Skeletal muscle satellite cell (primary cell): ENCODE measurements around the gene DNAJA3.
"Not testable (repeated sequence)": the region's sequence is repeated elsewhere in the genome, so short reads cannot be mapped to it uniquely, and the experiment has no call there.

Experiments used
- H3K27me3 ChIP-seq: 2 replicates; pipeline ENCODE4 v1.7.0; 2013; ENCODE audit warnings: low read length; ENCODE audit not compliant: control insufficient read depth, insufficient read depth
- H3K36me3 ChIP-seq: 2 replicates; pipeline ENCODE4 v1.7.0; 2013; ENCODE audit warnings: mild to moderate bottlenecking, control low read depth, low read length; ENCODE audit not compliant: insufficient read depth
- H3K4me1 ChIP-seq: 2 replicates; pipeline ENCODE4 v1.7.0; 2013; ENCODE audit warnings: low read length; ENCODE audit not compliant: control insufficient read depth, insufficient read depth
- H3K4me2 ChIP-seq: 2 replicates; pipeline ENCODE4 v1.7.0; 2013; ENCODE audit warnings: mild to moderate bottlenecking, low read length
- H3K4me3 ChIP-seq: 2 replicates; pipeline ENCODE4 v1.7.0; 2013; ENCODE audit warnings: low read length
- H3K9ac ChIP-seq: 2 replicates; pipeline ENCODE4 v1.7.0; 2013; ENCODE audit warnings: mild to moderate bottlenecking, low read depth, low read length, moderate library complexity
- H3K9me3 ChIP-seq: replicated peaks from 2 replicates; pipeline ENCODE4 v1.7.0; 2013; ENCODE audit warnings: mild to moderate bottlenecking, control low read depth, low read length

The DNAJA3 gene

GRCh38 chr16:4390266-4391260 lies 35.1 kb upstream of the DNAJA3 start:
- no peaks in the 10 kb centered on the region for H3K9me3 ChIP-seq
- H3K4me3 ChIP-seq: no peak overlapping the region
- no peak overlapping the region for H3K4me2 ChIP-seq
- H3K36me3 ChIP-seq: peaks cover 8% of the 10 kb centered on the region
- no peak overlapping the region for H3K9ac ChIP-seq
- H3K4me1 ChIP-seq: peaks cover 37% of the 10 kb centered on the region
- H3K27me3 ChIP-seq: no peaks in the 10 kb centered on the region

DNA sequence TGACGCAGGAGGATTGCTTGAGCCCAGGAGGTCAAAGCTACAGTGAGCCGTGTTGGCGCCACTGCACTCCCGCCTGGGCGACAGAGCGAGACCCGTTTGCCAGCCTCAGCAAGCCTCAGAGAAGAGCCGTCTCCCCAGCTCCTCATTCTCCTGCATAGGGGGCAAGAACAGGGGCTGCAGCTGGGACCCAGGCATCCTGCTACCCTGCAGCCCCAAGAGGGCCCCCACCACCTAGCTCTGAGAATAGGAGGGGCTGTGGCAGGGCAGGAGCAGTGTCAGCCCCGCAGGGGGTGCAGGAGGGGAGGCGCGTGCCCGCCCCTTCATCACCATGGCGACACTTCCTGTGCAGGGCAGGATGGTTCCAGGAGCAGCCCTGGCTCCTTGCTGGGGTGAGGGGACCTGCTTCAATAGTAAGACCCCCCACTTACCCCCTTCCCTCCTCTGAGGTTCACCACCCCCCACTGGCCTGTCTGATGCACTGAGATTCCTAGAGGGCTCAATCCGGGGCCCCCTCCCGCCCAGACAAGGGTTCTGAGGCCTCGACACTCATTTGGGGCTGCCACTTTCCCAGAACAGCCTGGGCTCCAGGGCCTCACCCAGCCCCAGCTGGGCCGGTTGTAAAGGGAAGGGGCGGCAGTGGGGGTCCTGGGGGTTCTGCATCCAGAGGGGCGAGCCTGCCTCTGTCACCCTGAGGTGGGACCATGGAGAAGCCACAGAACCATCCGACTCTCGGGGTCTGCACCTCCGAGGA lies 33.9 kb upstream of the DNAJA3 start:
- Histone ChIP-seq H3K9ac (no peak overlapping the region), H3K9me3 (no peaks in the 10 kb centered on the region), H3K27me3 (no peaks in the 10 kb centered on the region), H3K4me3 (no peak overlapping the region), H3K36me3 (peaks cover 8% of the 10 kb centered on the region), H3K4me2 (no peak overlapping the region), H3K4me1 (peaks cover 25% of the 10 kb centered on the region)

GRCh38 chr16:4392382-4393239 lies 33.1 kb upstream of the DNAJA3 start:
- H3K27me3 ChIP-seq: no peaks in the 10 kb centered on the region
- H3K9me3 ChIP-seq: no peaks in the 10 kb centered on the region
- no peak overlapping the region for H3K9ac ChIP-seq
- H3K4me2 ChIP-seq: no peak overlapping the region
- no peak overlapping the region for H3K4me3 ChIP-seq
- peaks cover 11% of the 10 kb centered on the region for H3K36me3 ChIP-seq
- peaks cover 17% of the 10 kb centered on the region for H3K4me1 ChIP-seq

DNA sequence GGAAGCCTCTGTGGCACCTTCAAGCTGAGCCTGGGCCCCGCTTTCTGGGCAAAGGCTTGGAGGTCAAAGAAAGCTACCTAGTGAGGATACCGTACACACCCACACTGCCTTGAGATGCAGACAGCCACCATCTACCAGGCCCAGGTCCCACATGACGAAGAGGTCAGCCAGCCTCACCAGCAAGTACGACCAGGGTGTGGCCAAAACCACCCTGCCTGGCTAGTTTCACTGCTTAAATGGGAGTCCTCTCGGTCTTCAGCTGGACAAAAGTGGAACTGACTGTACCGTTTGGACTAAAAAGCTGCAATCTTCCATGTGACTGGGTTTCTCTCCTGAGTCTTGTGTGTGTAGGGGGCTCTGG lies 32.4 kb upstream of the DNAJA3 start:
- Histone ChIP-seq H3K9ac (no peak overlapping the region), H3K36me3 (peaks cover 11% of the 10 kb centered on the region), H3K4me1 (peaks cover 15% of the 10 kb centered on the region), H3K9me3 (no peaks in the 10 kb centered on the region), H3K4me3 (no peak overlapping the region), H3K4me2 (no peak overlapping the region), H3K27me3 (no peaks in the 10 kb centered on the region)

DNA sequence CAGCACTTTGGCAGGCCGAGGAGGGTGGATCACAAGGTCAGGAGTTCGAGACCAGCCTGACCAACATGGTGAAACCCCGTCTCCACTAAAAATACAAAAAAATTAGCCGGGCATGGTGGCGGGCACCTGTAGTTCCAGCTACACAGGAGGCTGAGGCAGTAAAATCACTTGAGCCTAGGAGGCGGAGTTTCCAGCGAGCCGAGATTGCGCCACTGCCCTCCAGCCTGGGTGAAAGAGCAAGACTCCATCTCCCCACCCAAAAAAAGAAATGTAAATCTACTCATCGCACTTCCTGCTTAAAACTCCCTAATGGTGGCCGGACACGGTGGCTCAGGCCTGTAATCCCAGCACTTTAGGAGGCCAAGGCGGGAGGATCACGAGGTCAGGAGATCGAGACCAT lies 31.8 kb upstream of the DNAJA3 start:
- H3K36me3 ChIP-seq: peaks cover 11% of the 10 kb centered on the region
- H3K9ac ChIP-seq, H3K4me2 ChIP-seq, H3K9me3 ChIP-seq, H3K4me3 ChIP-seq, H3K27me3 ChIP-seq: not testable (repeated sequence)
- H3K4me1 ChIP-seq: peaks cover 12% of the 10 kb centered on the region

- no peaks in the 10 kb centered on the region for H3K9me3 ChIP-seq
- H3K9ac ChIP-seq: no peak overlapping the region
- no peak overlapping the region for H3K4me3 ChIP-seq
- peaks cover 12% of the 10 kb centered on the region for H3K4me1 ChIP-seq
- no peak overlapping the region for H3K4me2 ChIP-seq
- no peaks in the 10 kb centered on the region for H3K27me3 ChIP-seq
- H3K36me3 ChIP-seq: peaks cover 14% of the 10 kb centered on the region
These were observed 30.5 kb upstream of the DNAJA3 start for GRCh38 chr16:4395055-4395726.

DNA sequence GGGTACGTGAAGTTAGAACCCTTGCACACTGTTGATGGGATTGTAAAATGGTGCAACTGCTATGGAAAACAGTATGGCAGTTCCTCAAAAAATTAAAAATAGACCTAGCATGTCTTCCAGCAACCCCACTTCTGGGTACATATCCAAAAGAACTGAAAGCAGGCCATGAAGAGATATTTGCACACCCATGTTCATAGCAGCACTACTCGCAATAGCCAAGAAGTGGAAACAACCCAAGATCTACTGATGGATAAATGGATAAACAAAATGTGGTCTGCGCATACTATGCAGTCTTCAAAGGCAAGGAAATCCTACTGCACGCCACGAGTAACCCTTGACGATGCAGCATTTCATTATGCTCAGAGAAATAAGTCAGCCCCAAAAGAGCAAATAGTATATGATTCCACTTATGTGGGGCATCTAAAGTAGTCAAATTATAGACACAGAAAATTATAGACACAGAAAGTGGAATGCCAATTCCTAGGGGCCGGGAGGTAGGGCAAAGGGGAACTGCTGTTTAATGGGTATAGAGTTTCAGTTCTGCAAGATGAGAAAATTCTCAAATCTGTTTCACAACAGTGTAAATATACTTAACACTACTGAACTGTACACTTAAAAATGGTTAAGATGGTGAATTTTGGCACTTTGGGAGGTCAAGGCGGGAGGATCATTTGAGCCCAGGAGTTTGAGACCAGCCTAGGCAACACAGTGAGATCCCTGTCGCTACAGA lies 26.5 kb upstream of the DNAJA3 start:
- no peak overlapping the region for H3K4me2 ChIP-seq
- H3K36me3 ChIP-seq: peaks cover 18% of the 10 kb centered on the region

DNA sequence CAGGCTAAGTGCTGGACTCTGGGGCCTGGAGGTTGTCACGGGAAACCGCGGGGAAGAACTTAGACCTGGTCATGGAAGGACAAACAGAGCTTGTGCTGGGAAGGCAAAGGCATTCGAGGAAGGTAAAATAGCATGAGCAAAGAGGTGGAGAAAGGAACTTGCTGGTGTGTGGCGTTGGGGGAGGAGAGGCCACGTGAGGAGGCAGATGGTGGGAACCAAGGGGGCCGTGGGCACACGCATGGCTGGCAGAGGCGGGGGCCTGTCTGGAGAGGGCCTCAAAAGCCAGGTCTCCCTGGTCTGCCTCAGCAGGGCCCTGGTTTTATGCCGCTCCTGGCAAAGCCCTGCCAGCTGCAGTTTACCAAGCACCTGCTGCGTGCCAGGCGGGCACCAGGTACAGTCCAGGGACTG lies 24.6 kb upstream of the DNAJA3 start:
- H3K9ac ChIP-seq: no peak overlapping the region
- H3K4me2 ChIP-seq: no peak overlapping the region
- peaks cover 25% of the 10 kb centered on the region for H3K36me3 ChIP-seq
- no peaks in the 10 kb centered on the region for H3K27me3 ChIP-seq
- no peaks in the 10 kb centered on the region for H3K9me3 ChIP-seq
- H3K4me3 ChIP-seq: no peak overlapping the region
- peaks cover 4% of the 10 kb centered on the region for H3K4me1 ChIP-seq

More for the DNA sequence above, 26.5 kb upstream of the DNAJA3 start:
- no peaks in the 10 kb centered on the region for H3K27me3 ChIP-seq
- peaks cover 4% of the 10 kb centered on the region for H3K4me1 ChIP-seq
- H3K9me3 ChIP-seq: no peaks in the 10 kb centered on the region
- no peak overlapping the region for H3K9ac ChIP-seq
- no peak overlapping the region for H3K4me3 ChIP-seq

GRCh38 chr16:4401510-4401909 lies 24.2 kb upstream of the DNAJA3 start:
- no peak overlapping the region for H3K4me3 ChIP-seq
- peaks cover 4% of the 10 kb centered on the region for H3K4me1 ChIP-seq
- H3K27me3 ChIP-seq: no peaks in the 10 kb centered on the region
- H3K36me3 ChIP-seq: peaks cover 25% of the 10 kb centered on the region
- H3K9ac ChIP-seq: no peak overlapping the region
- no peaks in the 10 kb centered on the region for H3K9me3 ChIP-seq
- H3K4me2 ChIP-seq: no peak overlapping the region

GRCh38 chr16:4402439-4403132 lies 23.1 kb upstream of the DNAJA3 start:
- Histone ChIP-seq H3K27me3 (no peaks in the 10 kb centered on the region), H3K4me3 (no peak overlapping the region), H3K9me3 (no peaks in the 10 kb centered on the region), H3K4me2 (peak overlapping the region; percentile 39), H3K9ac (peak overlapping the region; percentile 41), H3K36me3 (peaks cover 26% of the 10 kb centered on the region), H3K4me1 (peaks cover 4% of the 10 kb centered on the region)
